NCI-H1436 treated with DMSO at 0.1 percent for 48 hours (cell line): Measurements from ENCODE around the gene ABHD8.

Source experiments
- DNase-seq: peaks from one replicate; lab custom pipeline; 2025; lab: John Stamatoyannopoulos, UW

ABHD8 gene

GRCh38 chr19:17333611-17334413 is 30.6 kb upstream of the ABHD8 start:
- no peak for DNase-seq

- DNase-seq: no peak
Observed at GRCh38 chr19:17332677-17333581, 29.7 kb upstream of the ABHD8 start.

- no peak for DNase-seq
Observed at GRCh38 chr19:17332360-17332676, 29.1 kb upstream of the ABHD8 start.

- DNase-seq: no peak
Observed at GRCh38 chr19:17331045-17331558, 27.9 kb upstream of the ABHD8 start.

- DNase-seq: no peak
Observed at GRCh38 chr19:17330262-17331044, 27.2 kb upstream of the ABHD8 start.

- DNase-seq: no peak
Observed at GRCh38 chr19:17329366-17330261, 26.4 kb upstream of the ABHD8 start.

- no peak for DNase-seq
Observed at GRCh38 chr19:17328517-17329365, 25.5 kb upstream of the ABHD8 start.

GRCh38 chr19:17327654-17328516 is 24.7 kb upstream of the ABHD8 start:
- no peak for DNase-seq

- no peak for DNase-seq
Observed at GRCh38 chr19:17327068-17327653, 23.9 kb upstream of the ABHD8 start.

- no peak for DNase-seq
Observed at GRCh38 chr19:17326595-17326966, 23.4 kb upstream of the ABHD8 start.

GRCh38 chr19:17325881-17326594 is 22.8 kb upstream of the ABHD8 start:
- no peak for DNase-seq

GRCh38 chr19:17325133-17325532 is 21.9 kb upstream of the ABHD8 start:
- no peak for DNase-seq

- DNase-seq: no peak
Observed at GRCh38 chr19:17324357-17325114, 21.3 kb upstream of the ABHD8 start.

- DNase-seq: no peak
Observed at GRCh38 chr19:17323964-17324332, 20.7 kb upstream of the ABHD8 start.

- no peak for DNase-seq
Observed at GRCh38 chr19:17323300-17323963, 20.2 kb upstream of the ABHD8 start.

- DNase-seq: no peak
Observed at GRCh38 chr19:17322854-17323253, 19.6 kb upstream of the ABHD8 start.
